ENCODE results near the gene ATXN10. TPM values are rescaled to one million over a fixed set of nuclear protein-coding genes. Genes with fewer than 3 reads are reported as not detected.
"Not testable (repeated sequence)": the region's sequence is repeated elsewhere in the genome, so short reads cannot be mapped to it uniquely, and the experiment has no call there.

Gene ATXN10
- total and polyA plus RNA-seq, 2 of the 13 experiments (the other 11 are each of a cell fraction or from before 2014, with no cell fraction given), result 60.1 to 194 TPM

DNA sequence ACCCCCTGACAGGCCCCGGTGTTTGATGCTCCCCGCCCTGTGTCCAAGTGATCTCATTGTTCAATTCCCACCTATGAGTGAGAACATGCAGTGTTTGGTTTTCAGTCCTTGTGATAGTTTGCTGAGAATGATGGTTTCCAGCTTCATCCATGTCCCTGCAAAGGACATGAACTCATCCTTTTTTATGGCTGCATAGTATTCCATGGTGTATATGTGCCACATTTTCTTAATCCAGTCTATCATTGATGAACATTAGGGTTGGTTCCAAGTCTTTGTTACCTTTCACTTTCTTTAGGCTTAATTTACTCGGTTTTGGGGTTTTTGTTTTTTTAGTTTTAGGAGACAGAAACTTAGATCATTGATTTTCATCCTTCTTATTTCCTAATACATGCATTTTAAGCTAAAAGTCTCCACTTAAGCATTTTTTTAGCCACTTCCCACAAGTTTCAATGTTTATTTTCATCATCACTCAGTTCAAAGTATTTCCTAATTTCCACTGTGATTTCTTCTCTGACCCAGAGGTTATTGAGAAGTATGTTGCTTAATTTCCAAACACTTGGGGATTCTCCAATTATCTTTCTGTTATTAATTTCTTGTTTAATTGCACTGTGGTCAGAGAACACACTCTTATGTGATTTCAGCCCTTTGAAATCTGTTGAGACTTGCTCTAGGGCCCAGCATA is 48.0 kb upstream of the ATXN10 start:
- DNase-seq (ENCODE audit: low spot score); H3K4me2 ChIP-seq (ENCODE audit: low read depth, low read length); BruUV-seq (replicated peaks); H3K36me3 ChIP-seq (replicated peaks in 1 of 2; ENCODE audit: control insufficient read depth in 1 of 2, insufficient read depth in 2 of 2, low read length in 2 of 2); intact Hi-C loops (cut with micrococcal nuclease; ENCODE audit: unreplicated experiment); H3K79me2 ChIP-seq (ENCODE audit: insufficient read depth, low read length); in situ Hi-C loops (cut with HindIII; ENCODE audit: extremely low pct_ligation_motif_present, low pct_unique_long_range_greater_than_20kb); H4K20me1 ChIP-seq (ENCODE audit: insufficient read depth, low read length); H3K4me3 ChIP-seq (replicated peaks in 1 of 3; ENCODE audit: insufficient read depth in 1 of 3, low read depth in 2 of 3, low read length in 3 of 3); ATAC-seq; H3K9ac ChIP-seq (ENCODE audit: insufficient read depth, low read depth, low read length); H3K27ac ChIP-seq (ENCODE audit: extremely low read length, insufficient read depth, low read length); H3K9me3 ChIP-seq (ENCODE audit: low read length); FAIRE-seq; H2AFZ ChIP-seq (ENCODE audit: low read length); POLR2A ChIA-PET; CTCF ChIA-PET (ENCODE audit: low intra/inter-chr PET ratio, low total read pairs): not testable (repeated sequence)
- Histone ChIP-seq H3K4me1 (ENCODE audit: insufficient read depth, low read length) (peaks cover 45% of the 10 kb centered on the region), H3K27me3 (ENCODE audit: control insufficient read depth in 1 of 2, insufficient read depth in 2 of 2, low read length in 2 of 2) (peaks cover 1 to 20% of the 10 kb centered on the region in 2 experiments; a peak in 3 of 5 replicates)
- WGBS (ENCODE audit: low lambda C conversion rate), result 65% methylated on average over 3 of the region's 3 CpGs

DNA sequence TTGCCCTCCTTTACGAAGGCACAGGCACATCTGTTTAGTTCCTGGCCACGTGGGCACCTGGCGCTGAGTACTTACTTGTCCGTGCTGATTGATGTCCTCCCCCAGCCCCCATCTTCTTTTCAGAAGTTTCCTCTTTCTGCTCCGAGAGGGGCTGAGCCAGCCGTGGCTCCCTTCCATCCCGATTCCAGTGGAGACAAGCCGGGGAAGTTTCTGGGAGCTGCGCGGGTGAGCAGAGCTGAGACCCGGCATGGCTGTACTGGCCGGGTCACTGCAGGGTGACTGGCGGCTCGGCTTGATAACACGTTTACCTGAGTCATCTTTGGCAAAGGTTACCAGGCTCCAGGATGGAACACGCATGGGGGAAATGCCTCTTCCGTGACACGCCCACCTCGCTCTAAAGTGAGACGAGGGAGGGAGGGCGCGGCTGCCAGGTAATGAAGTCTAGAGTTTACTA is 45.4 kb upstream of the ATXN10 start:
- in situ Hi-C loops (cut with HindIII; ENCODE audit: extremely low pct_ligation_motif_present, low pct_unique_long_range_greater_than_20kb) (loop anchor here (25.0 kb wide), 1 partner anchor 486 kb away; no protein-coding TSS in a partner anchor), intact Hi-C loops (cut with micrococcal nuclease; ENCODE audit: unreplicated experiment) (loop anchor here (2.0 kb wide), 1 partner anchor 29 kb away; no protein-coding TSS in a partner anchor)
- H3K4me1 ChIP-seq (ENCODE audit: insufficient read depth, low read length), result peaks cover 66% of the 10 kb centered on the region
- ATAC-seq, result no peak
- DNase-seq (ENCODE audit: low spot score), result peak; percentile 55
- H3K4me2 ChIP-seq (ENCODE audit: low read depth, low read length), result peak overlapping the region; percentile 39; the same call in 1 of the 2 replicates
- H3K36me3 ChIP-seq (replicated peaks in 1 of 2; ENCODE audit: control insufficient read depth in 1 of 2, insufficient read depth in 2 of 2, low read length in 2 of 2), result no peaks in the 10 kb centered on the region
- no peaks in the 10 kb centered on the region for H3K79me2 ChIP-seq (ENCODE audit: insufficient read depth, low read length)
- WGBS (ENCODE audit: low lambda C conversion rate), result 53% methylated on average over 22 of the region's 22 CpGs
- CTCF ChIA-PET (ENCODE audit: low intra/inter-chr PET ratio, low total read pairs), result no interaction called here
- no peak overlapping the region for H3K9ac ChIP-seq (ENCODE audit: insufficient read depth, low read depth, low read length)
- H3K27me3 ChIP-seq (ENCODE audit: control insufficient read depth in 1 of 2, insufficient read depth in 2 of 2, low read length in 2 of 2), result peaks cover 1 to 17% of the 10 kb centered on the region in 2 experiments; a peak in 3 of 5 replicates
- no peaks in the 10 kb centered on the region for H3K9me3 ChIP-seq (ENCODE audit: low read length)
- peak overlapping the region in 1 of 3 experiments; percentile 28; a peak in 1 of 6 replicates for H3K4me3 ChIP-seq (replicated peaks in 1 of 3; ENCODE audit: insufficient read depth in 1 of 3, low read depth in 2 of 3, low read length in 3 of 3)
- BruUV-seq (replicated peaks), result no TSS peak
- H2AFZ ChIP-seq (ENCODE audit: low read length), result no peak overlapping the region
- POLR2A ChIA-PET, result no interaction called here
- FAIRE-seq, result no peak
- H3K27ac ChIP-seq (ENCODE audit: extremely low read length, insufficient read depth, low read length), result no peak overlapping the region
- no peaks in the 10 kb centered on the region for H4K20me1 ChIP-seq (ENCODE audit: insufficient read depth, low read length)
- TF ChIP-seq MAFK (conservative IDR thresholded peaks at IDR 0.05 in 1 of 2, IDR thresholded peaks at IDR 0.05 in 1 of 2; ENCODE audit: low read length in 2 of 2) (0 out of 4 replicates have a peak, but pooled peaks of 1 of the 2 experiments have one; percentile 17), SAP130 (CRISPR knock-in tag; IDR thresholded peaks at IDR 0.05; ENCODE audit: low read depth) (peak; percentile 66), RBFOX2 (IDR thresholded peaks at IDR 0.05; ENCODE audit: low read depth, low read length) (no peak), ZFY (CRISPR knock-in tag; IDR thresholded peaks at IDR 0.05) (no peak), FOSL2 (CRISPR knock-in tag; IDR thresholded peaks at IDR 0.05) (peak; percentile 64), ZNF460 (CRISPR knock-in tag; IDR thresholded peaks at IDR 0.05; ENCODE audit: borderline replicate concordance) (no peak), ZNF773 (CRISPR knock-in tag; IDR thresholded peaks at IDR 0.05; ENCODE audit: borderline replicate concordance) (no peak), ETV5 (CRISPR knock-in tag; IDR thresholded peaks at IDR 0.05; ENCODE audit: borderline replicate concordance) (peak; percentile 12; the same call in 1 of the 2 replicates), SIN3A (IDR thresholded peaks at IDR 0.05; ENCODE audit: borderline replicate concordance, low read depth, low read length) (0 out of 2 replicates have a peak, but pooled peaks have one; percentile 44), RFXAP (CRISPR knock-in tag; IDR thresholded peaks at IDR 0.05; ENCODE audit: borderline replicate concordance) (no peak), STAG1 (CRISPR knock-in tag; IDR thresholded peaks at IDR 0.05) (no peak), ZNF557 (CRISPR knock-in tag; IDR thresholded peaks at IDR 0.05) (no peak), BHLHE40 (IDR thresholded peaks at IDR 0.05; ENCODE audit: low read length) (0 out of 2 replicates have a peak, but pooled peaks have one; percentile 18)
- TF ChIP-seq, protein P1, sequence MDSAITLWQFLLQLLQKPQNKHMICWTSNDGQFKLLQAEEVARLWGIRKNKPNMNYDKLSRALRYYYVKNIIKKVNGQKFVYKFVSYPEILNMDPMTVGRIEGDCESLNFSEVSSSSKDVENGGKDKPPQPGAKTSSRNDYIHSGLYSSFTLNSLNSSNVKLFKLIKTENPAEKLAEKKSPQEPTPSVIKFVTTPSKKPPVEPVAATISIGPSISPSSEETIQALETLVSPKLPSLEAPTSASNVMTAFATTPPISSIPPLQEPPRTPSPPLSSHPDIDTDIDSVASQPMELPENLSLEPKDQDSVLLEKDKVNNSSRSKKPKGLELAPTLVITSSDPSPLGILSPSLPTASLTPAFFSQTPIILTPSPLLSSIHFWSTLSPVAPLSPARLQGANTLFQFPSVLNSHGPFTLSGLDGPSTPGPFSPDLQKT (CRISPR knock-in tag; IDR thresholded peaks at IDR 0.05; ENCODE audit: borderline replicate concordance), result no peak
- TF ChIP-seq, protein P2, sequence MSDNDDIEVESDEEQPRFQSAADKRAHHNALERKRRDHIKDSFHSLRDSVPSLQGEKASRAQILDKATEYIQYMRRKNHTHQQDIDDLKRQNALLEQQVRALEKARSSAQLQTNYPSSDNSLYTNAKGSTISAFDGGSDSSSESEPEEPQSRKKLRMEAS (IDR thresholded peaks at IDR 0.05), result 0 out of 2 replicates have a peak, but pooled peaks have one; percentile 29

All from HepG2 (cell line).